ENCODE results near the gene CREG1.
"Not testable (repeated sequence)": the region's sequence is repeated elsewhere in the genome, so short reads cannot be mapped to it uniquely, and the experiment has no call there.

CREG1 gene

DNA sequence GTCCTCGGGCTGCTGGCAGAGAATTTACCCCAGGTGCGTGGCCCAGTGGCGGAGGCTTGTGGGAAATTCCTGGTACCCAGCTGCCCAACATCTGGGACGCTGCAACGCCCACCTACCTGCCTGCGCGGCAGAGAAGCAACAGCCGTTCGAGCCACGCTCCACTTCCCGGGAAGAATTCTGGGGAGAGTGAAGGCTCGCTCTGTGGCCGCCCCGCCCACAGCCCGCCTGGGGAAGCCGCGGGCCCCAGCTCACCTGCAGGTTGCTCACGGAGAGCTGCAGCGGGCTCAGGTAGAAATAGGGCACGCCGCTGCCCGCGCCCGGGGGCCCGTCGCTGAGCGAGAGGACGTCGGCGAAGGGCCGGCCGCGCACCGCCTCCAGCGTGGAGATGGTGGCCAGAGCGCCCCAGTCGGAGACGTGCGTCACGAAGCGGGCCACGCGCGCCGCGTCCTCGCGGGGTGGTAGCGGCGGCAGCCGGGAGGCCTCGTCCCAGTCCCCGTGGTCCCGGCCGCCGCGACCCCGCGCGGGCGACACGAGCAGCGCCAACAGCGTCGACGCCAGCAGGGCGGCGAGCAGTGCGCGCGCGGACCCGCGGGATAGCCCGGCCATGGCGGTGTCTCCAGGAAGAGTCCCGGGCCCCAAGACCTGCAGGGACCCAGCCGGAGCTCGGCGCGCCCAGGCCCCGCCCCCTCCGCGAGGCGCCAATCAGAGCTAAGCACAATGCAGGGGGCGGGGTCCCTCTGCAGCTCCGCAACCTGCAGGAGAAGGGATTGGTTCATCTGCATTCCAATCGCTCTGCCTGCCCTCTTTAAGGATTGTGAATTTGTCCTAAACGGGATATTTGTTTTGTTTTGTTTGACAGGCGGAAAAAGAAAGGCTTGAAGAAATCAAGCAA, at the start of gene CREG1:
Gene CREG1 (minus strand): TSS at position 627 of the 892 bp plus-strand sequence.
- peak; percentile 90 for DNase-seq (ENCODE audit: insufficient read length, low spot score)
- FAIRE-seq, result peak; percentile 92

DNA sequence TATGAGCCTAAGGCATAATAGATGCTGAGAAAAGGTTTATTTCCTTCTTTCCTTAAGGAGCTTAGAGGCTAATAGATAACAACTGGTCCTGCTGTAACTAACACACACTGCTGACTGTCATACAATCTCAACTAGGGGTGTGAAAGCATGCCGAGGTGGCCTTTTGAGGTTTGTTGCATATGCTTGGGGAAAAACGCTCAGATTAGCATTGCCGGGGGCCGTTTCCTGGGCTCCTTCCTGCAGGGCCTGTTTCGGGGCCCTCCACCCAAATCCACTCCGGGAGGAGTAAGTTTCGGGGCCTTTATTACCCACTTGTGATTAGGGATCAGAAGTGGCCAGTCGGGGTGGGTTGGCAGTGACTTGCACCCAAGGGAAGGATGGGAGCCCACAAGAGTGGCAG, 49.3 kb upstream of the CREG1 start:
- FAIRE-seq (no peak), DNase-seq (ENCODE audit: insufficient read length, low spot score) (no peak)

DNA sequence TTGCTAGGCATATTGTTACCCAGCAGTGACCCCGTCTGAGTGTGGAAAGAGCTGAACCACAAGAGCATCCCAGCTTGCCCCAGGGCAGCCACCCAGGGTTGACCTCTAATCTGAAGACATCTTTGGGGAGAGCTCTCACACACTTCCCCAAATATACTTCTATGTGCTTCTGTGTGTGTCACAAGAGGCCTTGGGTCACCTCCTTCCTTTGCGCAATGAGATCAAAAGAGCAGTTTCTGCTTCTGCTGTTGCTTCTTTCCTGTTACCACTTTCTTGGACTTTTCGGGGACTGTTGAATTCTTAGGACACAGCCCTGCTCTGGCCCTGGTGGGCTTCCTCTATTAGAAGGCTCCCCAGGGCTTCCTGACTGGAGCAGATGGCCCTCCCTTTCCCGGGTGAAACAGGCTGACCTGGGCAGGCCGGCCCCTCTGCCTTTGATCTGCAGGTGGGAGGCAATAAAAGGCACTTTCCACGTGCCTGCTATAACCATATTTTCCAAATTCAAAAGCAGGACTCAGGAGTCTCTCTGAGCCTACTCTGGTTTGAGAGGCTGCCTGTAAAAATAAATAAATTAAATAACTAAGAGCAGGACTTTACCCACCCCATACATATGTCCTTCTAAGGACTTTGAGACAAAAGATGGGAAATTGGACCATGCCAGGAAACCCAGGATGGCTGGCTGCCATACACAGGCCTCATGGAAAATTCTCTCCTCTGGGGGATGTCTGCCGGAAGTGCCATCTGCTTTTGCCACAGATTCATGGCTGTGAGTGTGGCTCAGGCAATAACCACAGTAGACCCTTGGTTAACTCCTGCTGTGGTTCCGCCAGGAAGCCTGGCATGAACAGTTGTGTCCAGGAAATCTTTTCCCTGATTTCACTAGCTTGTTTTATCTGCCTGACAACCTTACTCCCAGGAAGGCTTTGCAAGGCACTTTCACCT, 48.2 kb upstream of the CREG1 start:
- FAIRE-seq (peak; percentile 28), DNase-seq (ENCODE audit: insufficient read length, low spot score) (no peak)

DNA sequence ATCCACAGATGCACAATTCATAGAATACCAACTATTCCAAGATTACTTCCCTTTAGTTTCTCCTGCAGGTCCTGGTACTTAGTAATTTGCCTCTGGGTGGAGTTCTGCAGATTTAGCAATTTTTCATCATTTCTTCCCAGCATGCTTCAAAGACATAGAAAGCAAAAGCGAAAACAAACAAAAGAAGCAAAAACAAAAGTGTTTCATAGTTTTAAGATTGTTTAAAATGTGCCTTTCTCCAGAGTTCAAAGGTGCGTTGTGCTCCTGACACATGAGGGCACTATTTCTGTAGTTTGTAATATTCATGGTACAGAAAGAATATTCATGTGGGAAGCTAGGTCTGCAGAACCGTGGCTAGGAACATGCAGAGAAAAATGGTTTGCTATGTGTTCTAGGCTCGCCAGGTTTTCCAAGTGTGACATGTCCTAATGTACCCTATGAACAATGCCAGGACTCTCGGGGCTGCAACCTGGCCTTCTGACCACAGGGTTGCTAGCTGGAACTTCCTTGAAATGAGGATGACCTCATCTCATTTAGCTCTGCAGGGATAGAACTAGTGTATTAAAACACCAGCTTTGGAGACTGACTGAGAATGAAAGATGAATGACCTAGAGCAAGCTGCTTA, 46.5 kb upstream of the CREG1 start:
- DNase-seq (ENCODE audit: insufficient read length, low spot score), result peak; percentile 40
- FAIRE-seq, result peak; percentile 98

DNA sequence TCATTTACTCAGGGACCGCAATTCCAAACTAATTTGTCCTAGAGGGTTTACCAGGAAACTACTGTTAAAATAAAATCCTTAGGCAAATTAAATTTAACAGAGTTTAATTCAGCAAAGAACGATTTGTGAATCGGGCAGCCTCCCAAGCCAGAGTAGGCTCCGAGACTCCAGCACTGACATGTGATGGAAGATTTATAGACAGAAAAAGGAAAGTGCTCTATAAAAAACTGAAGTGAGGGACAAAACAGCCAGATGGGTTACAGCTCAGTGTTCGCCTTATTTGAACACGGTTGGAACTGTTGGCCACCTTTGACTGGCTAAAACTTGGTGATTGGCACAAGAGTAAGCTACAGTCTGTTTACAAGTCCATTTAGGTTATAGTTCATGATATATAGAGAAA, 41.3 kb upstream of the CREG1 start:
- FAIRE-seq, result no peak

DNA sequence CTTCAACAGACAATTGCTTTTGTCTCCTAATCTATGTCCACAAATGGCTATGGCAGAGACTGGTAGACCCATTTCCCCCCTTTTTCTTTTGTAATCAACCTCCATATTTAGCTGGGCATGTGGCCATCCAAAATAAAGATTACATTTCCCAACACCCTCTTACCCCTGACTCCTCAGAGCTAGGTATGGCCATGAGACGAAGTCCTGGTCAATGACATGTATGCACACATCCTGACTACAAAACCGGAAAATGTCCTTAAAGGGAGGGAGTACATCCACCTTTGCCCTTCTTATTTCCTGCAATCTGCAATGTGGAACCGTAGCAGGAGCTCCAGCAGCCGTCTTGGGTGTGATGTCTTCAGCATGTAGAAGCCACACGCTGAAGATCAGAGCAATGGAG, 40.3 kb upstream of the CREG1 start:
- FAIRE-seq (no peak), DNase-seq (ENCODE audit: insufficient read length, low spot score) (no peak)

More for the DNA sequence above, 41.3 kb upstream of the CREG1 start:
- DNase-seq (ENCODE audit: insufficient read length, low spot score), result no peak

DNA sequence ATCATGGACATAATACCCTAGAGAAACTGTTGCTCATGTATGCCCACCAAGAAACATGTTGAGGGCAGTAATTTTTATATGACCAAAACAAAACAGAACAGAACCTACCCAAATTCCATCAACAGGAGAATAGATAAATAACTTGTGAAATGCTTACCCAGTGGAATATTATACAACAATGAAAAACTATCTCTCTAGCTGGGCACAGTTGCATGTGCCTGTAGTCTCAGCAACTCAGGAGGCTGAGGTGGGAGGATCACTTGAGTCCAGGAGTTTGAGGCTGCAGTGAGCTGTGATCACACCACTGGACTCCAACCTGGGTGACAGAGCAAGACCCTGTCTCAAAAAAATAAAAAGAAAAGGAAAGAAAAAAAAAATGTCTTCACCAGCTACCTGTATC, 38.9 kb upstream of the CREG1 start:
- no peak for DNase-seq (ENCODE audit: insufficient read length, low spot score)

DNA sequence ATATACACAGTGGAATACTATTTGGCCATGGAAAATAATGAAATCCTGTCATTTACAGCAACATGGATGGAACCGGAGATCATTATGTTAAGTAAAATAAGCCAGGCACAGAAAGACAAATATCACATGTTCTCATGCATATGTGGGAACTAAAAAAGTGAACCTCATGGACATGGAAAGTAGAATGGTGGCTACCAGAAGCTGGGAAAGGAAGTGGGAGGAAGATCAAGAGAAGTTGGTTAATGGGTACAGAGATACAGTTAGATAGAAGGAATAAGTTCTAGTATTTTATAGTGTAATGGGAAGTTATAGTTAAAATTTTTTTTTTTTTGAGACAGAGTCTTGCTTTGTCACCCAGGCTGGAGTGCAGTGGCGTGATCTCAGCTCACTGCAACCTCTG, 34.8 kb upstream of the CREG1 start:
- FAIRE-seq (no peak), DNase-seq (ENCODE audit: insufficient read length, low spot score) (no peak)

More for the DNA sequence above, 38.9 kb upstream of the CREG1 start:
- FAIRE-seq, result no peak

DNA sequence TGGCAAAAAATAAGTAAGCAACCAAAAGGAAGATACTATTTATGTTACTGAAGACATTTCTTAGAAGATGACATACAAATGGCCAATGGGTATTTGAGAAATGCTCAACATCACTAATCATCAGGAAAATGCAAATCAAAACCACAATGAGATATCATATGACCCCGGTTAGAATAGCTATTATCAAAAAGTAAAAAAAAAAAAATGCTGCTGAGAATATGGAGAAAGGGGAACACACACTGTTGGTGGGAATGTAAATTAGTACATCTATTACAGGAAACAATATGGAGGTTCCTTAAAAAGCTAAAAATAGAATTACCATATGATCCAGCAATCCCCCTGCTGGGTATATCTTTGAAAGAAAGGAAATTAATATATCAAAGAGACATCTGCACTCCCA, 34.3 kb upstream of the CREG1 start:
- DNase-seq (ENCODE audit: insufficient read length, low spot score) (no peak), FAIRE-seq (no peak)

DNA sequence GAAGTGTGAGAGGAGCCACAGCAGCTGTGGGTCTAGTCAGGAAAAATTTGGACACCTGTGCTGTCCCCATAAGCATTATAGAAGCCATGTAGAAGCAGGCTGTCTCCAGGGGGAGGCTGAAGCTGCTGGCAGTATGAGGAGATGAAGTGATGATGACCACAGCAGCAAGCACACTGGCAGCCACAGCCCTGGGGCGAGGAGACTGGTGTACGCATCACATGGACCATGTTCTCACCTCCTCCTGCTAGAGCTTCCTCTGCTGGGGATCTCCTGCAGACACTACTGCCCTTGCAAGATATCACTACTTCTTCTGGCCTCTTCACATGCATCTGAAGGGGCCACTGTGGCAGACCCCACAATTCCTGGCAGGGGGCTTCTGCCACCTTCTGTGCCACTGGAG, 33.8 kb upstream of the CREG1 start:
- FAIRE-seq, result no peak
- no peak for DNase-seq (ENCODE audit: insufficient read length, low spot score)

DNA sequence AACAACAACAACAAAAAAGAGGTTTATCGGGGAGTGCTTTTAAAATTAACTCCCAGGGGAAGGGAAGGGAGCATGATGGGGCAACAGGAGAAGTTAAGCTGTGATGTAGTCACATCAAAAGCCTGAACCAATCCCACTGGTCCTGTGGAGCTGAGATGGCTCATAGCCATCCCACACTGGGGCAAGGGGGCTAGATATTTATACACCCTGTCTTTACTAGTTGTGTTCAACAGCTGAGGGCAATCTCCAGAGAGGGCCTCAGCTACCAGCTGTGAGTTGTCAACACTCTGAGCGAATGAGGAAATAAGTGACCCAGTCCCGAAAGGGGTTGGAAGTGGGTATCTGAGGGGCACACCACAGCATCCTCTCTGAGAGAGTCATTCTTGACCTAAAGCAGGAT, 31.0 kb upstream of the CREG1 start:
- no peak for FAIRE-seq

DNA sequence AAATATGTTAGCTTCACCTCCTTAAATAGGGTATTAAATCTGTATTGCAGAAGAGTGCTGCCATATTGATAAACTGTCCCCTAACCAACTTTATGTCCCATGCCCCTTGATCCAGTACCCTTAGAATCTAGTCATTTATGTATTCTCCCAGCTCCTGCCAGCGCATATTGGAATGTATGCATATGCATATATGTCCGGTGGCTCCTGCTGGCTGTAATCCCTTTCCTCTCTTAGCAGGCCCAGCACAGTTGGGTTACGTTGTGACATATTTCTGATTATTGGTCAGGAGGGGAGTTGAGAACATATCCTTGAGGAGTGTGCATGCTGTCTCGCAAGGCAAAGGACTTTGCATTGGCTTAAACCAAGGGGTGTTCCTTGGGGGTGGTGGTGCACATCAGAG, 29.2 kb upstream of the CREG1 start:
- FAIRE-seq (no peak), DNase-seq (ENCODE audit: insufficient read length, low spot score) (no peak)

More for the DNA sequence above, 31.0 kb upstream of the CREG1 start:
- DNase-seq (ENCODE audit: insufficient read length, low spot score), result no peak

DNA sequence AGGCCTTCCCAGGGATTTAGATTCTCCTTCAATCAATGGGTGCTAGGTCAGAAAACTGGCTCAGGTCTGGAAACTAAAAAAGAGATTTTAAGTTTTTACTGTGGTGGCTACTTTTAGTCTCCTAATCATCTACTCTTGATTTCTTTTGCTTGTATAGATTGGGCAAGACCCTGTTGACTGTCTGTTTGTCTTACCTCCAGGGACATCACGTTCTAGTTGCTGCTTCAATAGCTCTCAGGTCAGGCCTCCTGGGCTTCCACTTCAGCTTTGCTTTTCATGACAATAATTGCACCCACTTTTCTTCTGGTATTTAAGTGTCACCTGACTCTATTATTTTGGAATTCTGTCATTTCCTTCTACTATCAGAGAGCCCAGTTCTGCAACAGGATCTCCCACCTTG, 28.5 kb upstream of the CREG1 start:
- no peak for DNase-seq (ENCODE audit: insufficient read length, low spot score)
- FAIRE-seq, result no peak

DNA sequence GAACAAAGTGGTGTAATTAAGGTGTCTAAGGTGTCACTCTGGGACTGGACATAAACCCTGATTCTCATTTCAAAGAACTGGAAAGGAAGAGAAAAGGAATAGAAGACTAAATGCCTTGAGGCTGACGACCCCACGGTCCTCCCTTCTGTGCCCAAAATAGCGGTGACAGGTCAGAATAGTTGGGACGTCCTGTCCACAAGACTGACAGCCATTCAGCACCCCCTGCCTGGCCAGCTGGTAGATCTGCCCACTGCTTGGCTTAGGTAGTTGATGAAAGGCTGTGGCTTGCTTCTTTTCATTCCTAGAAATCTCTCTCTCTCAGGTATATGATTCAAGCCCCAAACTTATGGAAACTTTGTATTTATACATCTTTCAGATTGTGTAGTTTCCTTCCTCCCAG, 26.4 kb upstream of the CREG1 start:
- DNase-seq (ENCODE audit: insufficient read length, low spot score) (no peak), FAIRE-seq (no peak)

DNA sequence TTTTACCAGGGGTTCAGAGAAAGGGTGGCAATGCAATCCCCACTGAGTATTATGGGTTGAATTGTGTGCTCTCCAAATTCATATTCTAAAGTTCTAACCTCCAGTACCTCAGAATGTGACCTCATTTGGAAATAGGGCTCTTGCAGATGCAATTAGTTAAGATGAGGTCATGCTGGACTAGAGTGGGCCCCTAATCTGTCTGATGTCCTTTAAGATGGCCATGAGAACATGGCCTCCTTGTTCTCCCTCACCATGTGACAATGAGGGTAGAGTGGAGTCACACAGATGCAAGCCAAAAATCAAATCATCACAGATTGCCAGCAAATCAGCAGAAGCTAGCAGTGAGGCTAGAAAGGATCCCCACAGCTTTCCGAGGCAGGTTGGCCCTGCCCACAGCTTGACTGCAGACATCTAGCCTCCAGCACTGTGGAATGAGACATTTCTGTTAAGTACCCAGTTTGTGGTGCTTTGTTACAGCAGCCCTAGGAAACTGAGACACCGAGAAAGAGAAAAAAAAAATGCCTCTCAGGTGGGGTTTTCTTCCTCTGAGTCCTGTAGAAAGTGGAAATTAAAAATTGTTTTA, 25.5 kb upstream of the CREG1 start:
- FAIRE-seq (no peak), DNase-seq (ENCODE audit: insufficient read length, low spot score) (no peak)

DNA sequence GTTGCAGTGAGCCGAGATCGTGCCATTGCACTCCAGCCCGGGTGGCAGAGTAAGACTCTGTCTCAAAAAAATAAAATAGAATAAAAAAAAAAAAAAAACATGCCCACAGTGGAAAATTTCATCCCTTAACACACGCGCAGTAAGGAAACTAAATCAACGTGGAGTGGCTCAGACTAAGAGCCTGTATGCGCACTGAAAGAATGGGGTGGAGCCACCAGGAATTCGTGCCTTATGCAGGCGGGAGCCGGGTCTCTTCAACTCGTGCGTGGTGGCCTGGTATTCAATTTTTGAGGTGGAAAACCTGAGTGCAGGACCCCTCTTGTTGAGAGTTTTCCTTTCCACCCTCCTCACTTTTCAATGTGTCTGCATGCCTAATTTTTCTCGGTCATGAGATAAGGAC, 22.1 kb upstream of the CREG1 start:
- DNase-seq (ENCODE audit: insufficient read length, low spot score), result no peak
- FAIRE-seq, result no peak

DNA sequence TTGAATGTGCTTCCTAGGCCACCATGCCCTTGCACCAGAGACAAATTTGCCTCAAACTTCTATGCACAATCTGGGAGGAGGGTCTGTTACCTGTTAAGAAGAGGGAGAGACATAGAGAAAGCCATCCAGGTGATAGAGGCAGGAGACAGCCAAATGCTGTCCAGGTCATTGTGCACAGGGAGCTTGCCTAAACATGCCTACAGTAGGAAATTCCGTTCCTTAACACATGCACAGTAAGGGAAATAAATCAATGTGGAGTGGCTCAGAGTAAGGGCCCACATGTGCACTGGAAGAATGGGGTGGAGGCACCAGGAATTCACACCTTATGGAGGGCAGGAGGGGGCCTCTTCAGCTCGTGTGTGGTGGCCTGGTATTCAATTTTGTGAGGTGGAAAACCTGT, 19.5 kb upstream of the CREG1 start:
- DNase-seq (ENCODE audit: insufficient read length, low spot score), result no peak
- FAIRE-seq, result no peak

DNA sequence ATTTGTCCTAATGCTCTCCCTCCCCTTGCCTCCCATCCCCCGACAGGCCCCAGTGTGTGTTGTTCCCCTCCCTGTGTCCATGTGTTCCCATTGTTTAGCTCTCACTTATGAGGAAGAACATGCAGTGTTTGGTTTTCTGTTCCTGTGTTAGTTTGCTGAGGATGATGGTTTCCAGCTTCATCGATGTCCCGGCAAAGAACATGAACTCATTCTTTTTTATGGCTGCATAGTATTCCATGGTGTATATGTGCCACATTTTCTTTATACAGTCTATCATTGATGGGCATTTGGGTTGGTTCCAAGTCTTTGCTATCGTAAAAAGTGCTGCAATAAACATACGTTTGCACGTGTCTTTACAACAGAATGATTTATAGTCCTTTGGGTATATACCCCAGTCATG, 17.1 kb upstream of the CREG1 start:
- not testable (repeated sequence) for DNase-seq (ENCODE audit: insufficient read length, low spot score); FAIRE-seq

DNA sequence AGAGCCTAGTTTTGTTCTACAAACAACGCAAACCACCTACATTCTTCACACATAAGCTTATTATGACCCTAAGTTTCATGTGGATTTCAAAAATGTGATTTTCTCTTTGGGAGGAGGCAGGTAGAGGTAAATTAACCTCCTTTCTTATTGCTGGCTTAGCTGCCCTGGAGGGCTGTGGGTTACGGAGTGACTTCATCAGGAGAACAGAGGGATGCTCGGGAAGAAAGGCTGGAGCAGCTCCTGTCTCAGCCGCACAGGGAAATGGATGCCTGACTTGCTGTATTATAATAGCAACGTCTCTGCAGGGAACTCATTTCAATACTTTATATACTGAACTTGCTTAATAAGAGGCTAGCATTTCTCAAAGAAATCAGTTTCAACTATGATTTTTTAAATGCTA, 14.1 kb upstream of the CREG1 start:
- FAIRE-seq (no peak), DNase-seq (ENCODE audit: insufficient read length, low spot score) (no peak)

DNA sequence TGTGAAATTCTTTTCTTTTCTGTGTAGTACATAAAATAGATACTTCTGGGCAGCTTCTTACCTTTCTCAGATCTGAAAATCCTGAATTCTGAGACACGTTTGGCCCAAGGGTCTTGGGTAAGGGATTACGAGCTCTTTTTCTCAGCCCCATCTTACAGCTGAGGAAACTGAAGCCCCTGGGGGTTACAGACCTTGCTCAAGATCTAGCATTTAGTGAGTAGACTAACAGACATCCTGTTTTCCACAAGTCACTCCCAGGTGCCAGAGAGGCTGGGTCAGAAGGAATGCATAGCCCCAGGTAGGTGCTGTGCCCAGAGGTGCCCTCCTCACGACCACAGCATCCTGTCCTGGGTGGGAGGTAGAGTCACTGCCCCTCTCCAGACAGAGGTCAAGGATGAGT, 13.2 kb upstream of the CREG1 start:
- FAIRE-seq, result no peak

DNA sequence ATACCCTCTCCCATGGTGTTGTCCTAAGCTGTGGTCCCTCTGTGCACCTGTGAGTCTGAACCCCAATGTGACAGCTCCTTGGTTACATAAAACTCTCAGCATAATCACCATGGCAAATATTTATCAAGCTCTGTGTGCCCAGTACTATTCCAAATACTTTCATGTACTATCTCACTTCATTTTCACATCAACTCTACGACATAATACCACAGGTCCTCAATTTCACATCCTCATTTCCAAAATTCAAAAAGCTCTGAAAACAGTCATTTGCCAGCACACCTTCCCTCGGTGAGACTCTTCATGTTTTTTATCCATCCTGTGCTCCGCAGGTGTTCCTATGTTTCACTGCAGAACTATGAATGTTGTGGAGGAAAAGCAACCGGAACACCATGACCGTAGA, 12.4 kb upstream of the CREG1 start:
- no peak for DNase-seq (ENCODE audit: insufficient read length, low spot score)
- FAIRE-seq, result no peak

More for the DNA sequence above, 13.2 kb upstream of the CREG1 start:
- no peak for DNase-seq (ENCODE audit: insufficient read length, low spot score)
